ENCODE results near the gene GPR158.

The GPR158 gene

GRCh38 chr10:25384618-25385017 lies 209.8 kb downstream of the GPR158 start:
- DNase-seq (ENCODE audit: low read depth): no peak
- TF ChIP-seq, protein P1, sequence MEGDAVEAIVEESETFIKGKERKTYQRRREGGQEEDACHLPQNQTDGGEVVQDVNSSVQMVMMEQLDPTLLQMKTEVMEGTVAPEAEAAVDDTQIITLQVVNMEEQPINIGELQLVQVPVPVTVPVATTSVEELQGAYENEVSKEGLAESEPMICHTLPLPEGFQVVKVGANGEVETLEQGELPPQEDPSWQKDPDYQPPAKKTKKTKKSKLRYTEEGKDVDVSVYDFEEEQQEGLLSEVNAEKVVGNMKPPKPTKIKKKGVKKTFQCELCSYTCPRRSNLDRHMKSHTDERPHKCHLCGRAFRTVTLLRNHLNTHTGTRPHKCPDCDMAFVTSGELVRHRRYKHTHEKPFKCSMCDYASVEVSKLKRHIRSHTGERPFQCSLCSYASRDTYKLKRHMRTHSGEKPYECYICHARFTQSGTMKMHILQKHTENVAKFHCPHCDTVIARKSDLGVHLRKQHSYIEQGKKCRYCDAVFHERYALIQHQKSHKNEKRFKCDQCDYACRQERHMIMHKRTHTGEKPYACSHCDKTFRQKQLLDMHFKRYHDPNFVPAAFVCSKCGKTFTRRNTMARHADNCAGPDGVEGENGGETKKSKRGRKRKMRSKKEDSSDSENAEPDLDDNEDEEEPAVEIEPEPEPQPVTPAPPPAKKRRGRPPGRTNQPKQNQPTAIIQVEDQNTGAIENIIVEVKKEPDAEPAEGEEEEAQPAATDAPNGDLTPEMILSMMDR (conservative IDR thresholded peaks at IDR 0.05; ENCODE audit: control insufficient read depth, insufficient read depth, low read depth, low read length): no peak
- H3K4me3 ChIP-seq (ENCODE audit: control insufficient read depth, low read depth, low read length): no peak overlapping the region

- DNase-seq (ENCODE audit: low read depth): no peak
- TF ChIP-seq, protein P1 (conservative IDR thresholded peaks at IDR 0.05; ENCODE audit: control insufficient read depth, insufficient read depth, low read depth, low read length): no peak
- H3K4me3 ChIP-seq (ENCODE audit: control insufficient read depth, low read depth, low read length): no peak overlapping the region
Measured at GRCh38 chr10:25388188-25388861, 213.5 kb downstream of the GPR158 start.

GRCh38 chr10:25388862-25389206 lies 214.0 kb downstream of the GPR158 start:
- H3K4me3 ChIP-seq (ENCODE audit: control insufficient read depth, low read depth, low read length): no peak overlapping the region
- TF ChIP-seq, protein P1 (conservative IDR thresholded peaks at IDR 0.05; ENCODE audit: control insufficient read depth, insufficient read depth, low read depth, low read length): no peak
- DNase-seq (ENCODE audit: low read depth): no peak

DNA sequence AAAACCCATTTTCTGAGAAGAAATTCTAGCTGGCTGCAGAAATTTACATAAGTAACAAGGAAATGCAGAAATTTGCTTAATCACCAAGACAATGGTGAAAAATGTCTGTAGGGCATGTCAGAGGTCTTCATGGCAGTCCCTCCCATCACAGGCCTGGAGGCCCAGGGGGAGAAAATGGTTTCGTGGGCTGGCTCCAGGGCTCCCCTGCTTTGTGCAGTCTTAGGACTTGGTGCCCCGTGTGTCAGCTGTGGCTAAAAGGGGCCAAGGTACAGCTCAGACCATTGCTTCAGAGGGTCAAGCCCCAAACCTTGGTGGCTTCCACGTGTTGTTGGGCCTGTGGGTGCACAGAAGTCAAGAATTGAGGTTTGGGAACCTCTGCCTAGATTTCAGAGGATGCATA lies 215.9 kb downstream of the GPR158 start:
- no peak overlapping the region for H3K4me3 ChIP-seq (ENCODE audit: control insufficient read depth, low read depth, low read length)
- no peak for DNase-seq (ENCODE audit: low read depth)
- TF ChIP-seq, protein P1 (conservative IDR thresholded peaks at IDR 0.05; ENCODE audit: control insufficient read depth, insufficient read depth, low read depth, low read length): no peak

- no peak for DNase-seq (ENCODE audit: low read depth)
- TF ChIP-seq, protein P1 (conservative IDR thresholded peaks at IDR 0.05; ENCODE audit: control insufficient read depth, insufficient read depth, low read depth, low read length): no peak
- H3K4me3 ChIP-seq (ENCODE audit: control insufficient read depth, low read depth, low read length): no peak overlapping the region
Measured at GRCh38 chr10:25392132-25392531, 217.3 kb downstream of the GPR158 start.

DNA sequence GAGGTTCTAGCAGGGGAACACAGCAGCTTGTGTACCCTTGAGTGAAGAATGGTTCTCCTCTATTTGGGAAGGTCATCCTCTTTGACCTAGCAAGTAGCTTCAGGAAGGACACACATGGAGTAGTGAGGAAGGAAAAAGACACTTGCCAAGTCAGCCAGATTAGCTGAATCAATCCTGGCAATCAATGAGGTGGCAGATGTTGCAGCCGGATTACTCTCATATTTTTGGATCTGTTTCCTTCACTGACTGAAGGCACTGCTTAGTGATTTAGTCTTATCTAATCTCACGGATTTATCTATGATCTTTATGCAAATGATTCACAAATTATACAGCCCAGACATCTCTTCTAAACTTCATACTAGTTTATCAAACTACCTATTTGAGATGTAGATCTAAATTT lies 218.8 kb downstream of the GPR158 start:
- no peak overlapping the region for H3K4me3 ChIP-seq (ENCODE audit: control insufficient read depth, low read depth, low read length)
- TF ChIP-seq, protein P1 (conservative IDR thresholded peaks at IDR 0.05; ENCODE audit: control insufficient read depth, insufficient read depth, low read depth, low read length): no peak
- DNase-seq (ENCODE audit: low read depth): no peak

GRCh38 chr10:25398680-25399079 lies 223.9 kb downstream of the GPR158 start:
- H3K4me3 ChIP-seq (ENCODE audit: control insufficient read depth, low read depth, low read length): no peak overlapping the region
- TF ChIP-seq, protein P1 (conservative IDR thresholded peaks at IDR 0.05; ENCODE audit: control insufficient read depth, insufficient read depth, low read depth, low read length): no peak
- no peak for DNase-seq (ENCODE audit: low read depth)

Data from fibroblast of mammary gland (primary cell).